ENCODE results near the gene TSHB.
"Not testable (repeated sequence)": the region's sequence is repeated elsewhere in the genome, so short reads cannot be mapped to it uniquely, and the experiment has no call there.

TSHB gene

DNA sequence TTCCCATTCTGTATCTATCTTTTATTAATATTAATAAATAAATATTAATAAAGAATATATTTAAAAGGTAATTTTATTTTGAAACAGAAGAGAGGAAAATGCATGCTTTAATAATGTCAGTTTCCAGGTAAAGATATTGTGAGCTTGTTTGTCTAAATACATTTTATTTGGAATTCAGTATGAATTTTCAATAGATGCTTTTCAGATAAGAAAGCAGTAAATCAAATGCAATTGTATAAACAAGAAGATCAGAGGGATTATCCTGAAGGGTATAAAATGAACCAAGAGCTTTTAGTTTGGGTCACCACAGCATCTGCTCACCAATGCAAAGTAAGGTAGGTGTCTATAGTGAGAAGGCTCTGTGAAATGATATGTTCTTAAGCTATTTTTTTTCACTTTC, at the start of gene TSHB:
TSS of gene TSHB (plus strand) at position 301 of the 400 bp plus-strand sequence. CDS start 3,537 bp downstream, outside the sequence.
- DNase-seq = no peak

DNA sequence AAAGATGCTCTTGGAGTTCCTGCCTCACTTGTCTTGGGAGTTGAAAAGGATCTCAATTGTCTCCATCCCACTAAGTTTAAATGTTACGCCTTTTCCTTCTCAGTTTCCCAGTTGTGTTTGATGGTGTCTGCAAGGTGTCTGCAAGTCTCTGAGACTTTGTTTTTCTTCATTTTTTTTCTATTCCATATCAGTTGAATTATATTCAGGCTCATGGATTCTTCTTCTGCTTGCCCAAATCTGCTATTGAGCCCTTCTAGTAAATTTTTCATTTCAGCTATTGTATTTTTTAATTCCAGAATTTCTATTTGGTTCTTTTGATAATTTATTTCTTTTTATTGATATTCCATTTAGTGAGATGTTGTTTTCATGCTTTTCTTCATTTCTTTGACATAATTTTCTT, 47.4 kb upstream of the TSHB start:
- DNase-seq = no peak

DNA sequence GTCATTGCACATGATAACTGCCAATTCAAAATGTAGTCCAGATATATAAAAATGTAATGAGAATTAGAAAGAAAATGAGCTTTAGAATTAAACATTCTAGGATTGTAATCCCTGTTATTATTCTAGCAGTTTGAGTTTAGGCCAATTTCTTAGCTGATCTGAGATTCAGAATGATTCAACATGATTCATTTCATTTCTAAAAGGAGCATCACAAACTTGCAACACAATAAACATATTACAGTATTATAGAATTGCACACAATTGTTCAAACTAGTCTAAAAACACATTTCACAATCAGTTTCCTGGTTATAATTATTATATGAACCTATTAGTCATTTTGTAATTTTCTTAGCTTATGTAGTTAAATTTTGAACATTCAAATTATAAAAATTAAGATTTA, 43.3 kb upstream of the TSHB start:
- no peak for DNase-seq

DNA sequence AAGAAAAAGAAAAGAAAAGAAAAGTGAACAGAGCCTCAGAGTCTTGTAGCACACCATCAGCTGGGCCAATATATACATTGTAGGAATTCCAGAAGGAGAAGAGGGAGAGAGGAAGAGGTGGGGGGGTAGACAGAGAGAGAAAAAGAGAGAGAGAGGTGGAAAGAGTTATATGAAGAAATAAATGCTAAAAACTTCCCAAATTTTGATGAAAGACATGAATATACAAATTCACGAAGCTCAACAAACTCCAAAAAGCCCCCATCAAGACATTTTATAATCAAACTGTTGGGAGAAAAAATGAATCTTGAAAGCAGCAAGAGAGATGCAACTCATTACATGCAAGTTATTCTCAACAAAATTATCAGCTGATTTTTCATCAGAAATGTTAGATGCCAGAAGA, 41.5 kb upstream of the TSHB start:
- DNase-seq = no peak

DNA sequence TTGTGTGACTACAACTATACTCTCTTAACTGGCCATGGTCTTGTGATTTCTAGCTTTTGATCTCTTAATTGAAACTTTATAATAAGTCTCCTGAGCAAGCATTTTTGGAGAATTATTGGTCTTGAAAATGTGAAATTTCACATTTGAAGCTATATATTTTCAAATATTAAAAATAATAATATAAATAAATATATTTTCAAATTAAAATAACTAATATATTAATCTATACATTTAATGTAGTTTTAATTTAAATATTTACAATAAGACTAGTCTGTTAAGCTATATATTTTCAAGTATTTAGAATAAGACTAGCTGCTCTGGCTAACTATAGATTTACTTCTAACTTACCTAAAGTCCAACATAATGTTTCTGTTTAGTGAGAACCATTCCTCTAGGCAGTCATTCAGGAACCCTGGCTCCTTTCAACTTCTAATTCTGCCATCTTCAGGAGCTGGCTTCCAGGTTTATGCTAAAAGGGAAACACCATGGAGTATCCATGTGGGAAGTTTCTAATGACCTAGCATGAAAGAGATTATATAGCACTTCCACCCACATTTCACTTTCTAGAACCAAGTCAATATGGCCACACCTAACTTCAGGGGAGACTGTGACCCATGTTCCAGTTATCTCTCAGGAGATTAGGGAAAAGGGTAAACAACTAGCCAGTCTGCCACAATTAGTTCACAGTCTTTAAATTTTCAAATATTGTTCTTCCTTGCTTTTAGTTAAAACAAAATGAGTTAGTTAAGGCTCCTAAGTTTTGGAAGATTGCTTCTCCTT, 31.9 kb upstream of the TSHB start:
- no peak for DNase-seq

DNA sequence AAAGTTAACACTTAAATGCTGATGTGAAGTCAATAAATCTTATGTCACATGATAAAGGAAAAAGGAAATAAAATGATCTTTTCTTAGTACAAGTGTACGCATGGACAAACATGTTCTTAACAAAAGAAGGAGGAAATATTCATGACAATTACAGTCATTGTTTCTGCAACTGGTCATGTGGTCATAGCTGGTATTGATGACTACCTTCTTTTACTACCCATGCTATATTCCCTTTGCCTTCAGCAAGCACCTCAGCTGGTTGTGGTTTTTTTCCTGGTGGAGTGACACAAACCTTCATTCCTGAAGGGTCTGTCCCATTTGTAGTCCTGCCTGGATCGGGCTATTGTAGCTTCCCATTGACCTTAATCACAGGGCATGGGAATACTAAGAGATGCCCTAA, 23.4 kb upstream of the TSHB start:
- DNase-seq = no peak

DNA sequence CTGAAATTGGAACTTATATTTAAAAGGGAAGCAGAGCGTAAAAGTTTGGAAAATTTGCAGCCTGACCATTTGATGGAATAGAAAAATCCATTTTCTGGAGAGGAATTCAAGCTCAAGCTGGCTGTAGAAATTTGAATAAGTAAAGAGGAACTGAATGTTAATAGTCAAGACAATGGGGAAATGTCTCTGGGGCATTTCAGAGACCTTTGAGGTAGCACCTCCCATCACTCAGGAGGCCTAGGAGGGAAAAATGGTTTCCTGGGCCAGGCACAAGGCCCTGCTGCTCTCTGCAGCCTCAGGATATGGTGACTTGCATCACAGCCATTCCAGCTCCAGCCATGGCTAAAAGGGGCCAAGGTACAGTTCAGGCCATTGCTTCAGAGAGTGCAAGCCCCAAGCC, 17.6 kb upstream of the TSHB start:
- DNase-seq = no peak

DNA sequence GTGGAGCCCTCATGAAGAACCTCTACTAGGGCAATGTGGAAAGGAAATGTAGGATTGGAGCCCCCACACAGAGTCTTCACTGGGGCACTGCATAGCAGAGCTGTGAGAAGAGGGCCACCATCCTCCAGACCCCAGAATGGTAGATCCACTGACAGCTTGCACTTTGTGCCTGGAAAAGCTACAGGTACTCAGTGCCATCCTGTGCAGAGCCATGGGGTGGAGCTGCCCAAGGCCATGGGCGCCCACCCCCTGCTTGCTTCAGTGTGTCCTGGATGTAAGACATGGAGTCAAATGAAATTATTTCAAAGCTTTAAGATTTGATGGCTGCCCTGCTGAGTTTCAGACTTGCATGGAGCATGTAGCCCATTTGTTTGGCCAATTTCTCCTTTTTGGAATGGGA, 17.2 kb upstream of the TSHB start:
- DNase-seq = no peak

DNA sequence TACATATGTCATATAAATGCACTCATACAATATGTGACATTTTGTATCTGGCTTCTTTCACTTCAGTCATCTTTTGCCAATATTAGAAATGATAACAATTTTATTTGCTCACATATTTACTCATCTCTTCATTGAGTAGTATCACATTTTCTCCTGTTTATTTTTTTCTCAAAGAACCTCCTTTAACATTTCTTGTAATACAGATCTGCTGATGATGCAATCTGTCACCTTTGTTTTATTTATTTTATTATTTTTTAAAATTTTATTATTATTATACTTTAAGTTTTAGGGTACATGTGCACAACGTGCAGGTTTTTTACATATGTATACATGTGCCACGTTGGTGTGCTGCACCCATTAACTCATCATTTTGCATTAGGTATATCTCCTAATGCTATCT, 15.8 kb upstream of the TSHB start:
- DNase-seq = no peak

DNA sequence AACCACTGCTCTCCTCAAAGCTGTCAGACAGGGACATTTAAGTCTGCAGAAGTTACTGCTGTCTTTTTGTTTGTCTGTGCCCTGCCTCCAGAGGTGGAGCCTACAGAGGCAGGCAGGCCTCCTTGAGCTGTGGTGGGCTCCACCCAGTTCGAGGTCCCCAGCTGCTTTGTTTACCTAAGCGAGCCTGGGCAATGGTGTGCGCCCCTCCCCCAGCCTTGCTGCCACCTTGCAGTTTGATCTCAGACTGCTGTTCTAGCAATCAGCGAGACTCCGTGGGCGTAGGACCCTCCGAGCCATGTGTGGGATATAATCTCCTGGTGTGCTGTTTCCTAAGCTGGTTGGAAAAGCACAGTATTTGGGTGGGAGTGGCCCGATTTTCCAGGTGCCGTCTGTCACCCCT, 10.1 kb upstream of the TSHB start:
- not testable (repeated sequence) for DNase-seq

DNA sequence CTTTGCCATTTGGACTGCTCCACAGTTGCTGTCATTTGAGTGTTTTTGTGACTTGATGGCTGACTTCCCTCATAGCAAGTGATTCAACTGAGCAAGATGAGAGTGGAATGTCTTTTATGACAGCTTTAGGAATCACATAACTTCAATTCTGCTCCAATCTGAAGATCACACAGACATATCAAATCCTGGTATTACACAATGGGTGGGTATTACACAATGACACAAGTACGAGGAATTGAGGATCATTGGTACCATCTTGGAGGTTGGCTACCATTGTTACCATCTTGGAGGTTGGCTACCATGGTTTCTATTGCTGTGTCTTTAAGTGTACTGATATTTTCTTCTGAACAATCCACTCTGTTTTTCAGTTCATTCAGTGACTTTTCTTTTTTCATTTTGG, 8.5 kb upstream of the TSHB start:
- DNase-seq = no peak

DNA sequence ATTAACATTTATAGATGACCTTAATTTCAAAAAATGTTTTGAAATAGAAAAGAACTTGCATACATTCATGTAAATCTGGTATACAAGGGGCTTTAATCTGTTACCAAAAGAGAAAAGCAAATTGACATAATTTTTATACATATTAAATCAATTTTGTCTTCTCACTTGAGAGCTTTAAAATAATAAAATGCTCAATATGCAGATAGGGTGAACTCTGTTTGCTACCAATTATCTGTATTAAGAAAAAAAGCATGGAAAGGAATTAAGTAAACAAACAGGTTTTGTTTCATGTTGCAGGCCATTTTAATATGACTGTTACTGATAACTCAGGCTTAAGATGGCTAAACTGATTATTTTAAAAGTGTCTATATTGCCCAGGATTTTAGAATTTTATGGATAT, 6.0 kb upstream of the TSHB start:
- no peak for DNase-seq

DNA sequence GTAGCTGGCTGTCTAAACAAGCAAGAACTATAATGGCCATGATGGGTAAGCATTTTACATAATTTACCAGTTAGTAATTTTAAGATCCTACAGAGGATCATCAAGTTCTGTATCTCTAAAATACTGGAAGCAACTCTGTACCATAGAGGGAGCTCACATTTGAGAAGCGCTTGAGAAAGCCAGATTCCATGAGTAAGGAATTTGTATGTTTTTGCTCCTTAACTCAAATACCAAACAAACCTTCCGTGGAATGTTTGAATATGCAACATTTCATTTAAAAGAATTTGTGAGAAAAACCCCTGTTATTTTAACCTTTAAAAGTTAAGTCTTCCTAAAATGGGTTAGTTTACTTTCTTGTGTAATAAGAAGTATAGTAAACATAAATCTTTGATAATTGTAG, 2.0 kb downstream of the TSHB start:
- no peak for DNase-seq

DNA sequence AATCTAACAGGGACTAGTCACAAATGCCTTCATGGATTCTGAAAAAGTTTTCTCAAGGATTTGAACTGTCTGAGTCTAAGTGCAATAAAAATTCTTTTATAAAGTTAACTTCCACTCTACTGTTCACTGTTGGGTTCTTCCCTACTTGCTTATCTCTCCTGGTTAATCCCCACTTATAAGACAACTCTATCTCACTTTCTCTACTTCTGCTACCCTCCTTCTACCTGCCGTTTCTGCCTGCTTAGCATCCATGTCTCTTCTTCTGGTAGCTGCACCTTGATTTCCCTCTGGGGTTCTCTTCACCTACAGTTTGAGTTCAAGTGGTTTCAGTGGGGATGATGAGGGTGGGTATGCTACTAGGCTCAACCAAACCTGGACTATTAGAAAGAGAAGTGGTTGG, 6.0 kb downstream of the TSHB start:
- DNase-seq = no peak

DNA sequence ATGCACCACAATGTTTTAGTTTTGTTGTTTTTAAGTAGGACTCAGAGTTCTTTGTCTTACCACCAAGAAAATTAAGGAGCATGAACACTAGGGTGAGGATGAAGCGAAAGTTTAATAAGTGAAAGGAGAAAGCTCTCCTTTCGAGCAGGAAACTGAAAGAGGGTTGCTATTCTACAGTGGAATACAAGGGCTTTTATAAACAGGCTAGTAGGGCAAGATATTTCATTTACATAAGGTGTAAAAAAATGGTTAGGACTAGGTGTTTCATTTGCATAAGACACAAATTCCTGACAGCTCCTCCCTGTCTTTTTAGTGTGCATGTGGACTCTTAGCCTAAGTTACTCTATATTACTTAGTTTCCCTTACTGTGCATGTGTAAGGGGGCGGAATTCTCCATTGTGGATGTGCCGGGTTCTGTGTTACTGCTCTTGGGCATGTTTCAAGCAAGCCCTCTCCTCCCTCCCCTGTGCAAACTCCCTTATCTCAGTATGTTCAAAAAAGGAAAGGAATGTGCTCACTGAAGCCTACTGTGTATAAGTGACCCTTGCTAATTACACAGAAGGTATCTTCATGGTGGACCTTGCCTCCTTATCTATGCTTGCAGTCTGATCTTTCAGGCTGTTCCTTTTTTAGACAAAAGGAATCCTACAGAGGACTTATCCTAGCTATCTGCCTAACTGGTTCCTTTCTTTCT, 7.3 kb downstream of the TSHB start:
- no peak for DNase-seq

DNA sequence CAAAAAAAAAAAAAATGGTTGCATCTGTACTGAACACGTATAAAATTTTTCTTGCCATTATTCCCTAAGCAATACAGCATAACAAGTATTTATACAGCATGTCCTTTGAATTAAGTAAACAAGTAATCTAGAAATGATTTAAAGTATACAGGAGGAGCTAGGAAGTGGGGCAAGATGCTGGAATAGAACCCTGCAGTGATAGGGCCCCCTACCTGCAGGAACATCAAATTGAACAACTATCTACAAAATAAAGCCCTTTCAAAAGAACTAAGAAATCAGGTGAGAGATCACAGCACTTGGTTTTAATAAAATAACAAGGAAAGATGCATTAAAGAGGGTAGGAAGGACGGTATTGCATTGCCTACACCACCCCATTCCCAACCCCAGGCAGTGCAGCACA, 10.9 kb downstream of the TSHB start:
- DNase-seq = no peak

DNA sequence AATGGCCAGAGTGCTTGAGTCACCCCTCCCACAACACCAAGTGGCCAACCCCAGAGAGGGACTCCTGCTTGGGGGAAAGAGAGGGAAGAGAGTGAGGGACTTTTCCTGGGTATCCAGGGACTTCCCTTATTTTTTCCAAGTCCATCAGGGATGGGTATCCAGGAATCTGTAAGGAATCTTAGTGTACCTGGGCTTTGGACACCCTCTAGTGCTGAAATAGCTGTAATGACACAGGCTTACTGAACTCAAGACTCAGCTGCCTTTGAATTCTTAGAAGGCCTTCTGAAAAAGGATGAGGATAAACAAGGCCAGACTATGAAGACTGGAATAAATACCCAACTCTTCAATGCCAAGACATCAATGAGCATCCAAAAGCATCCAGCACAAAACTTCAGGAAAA, 12.0 kb downstream of the TSHB start:
- no peak for DNase-seq

DNA sequence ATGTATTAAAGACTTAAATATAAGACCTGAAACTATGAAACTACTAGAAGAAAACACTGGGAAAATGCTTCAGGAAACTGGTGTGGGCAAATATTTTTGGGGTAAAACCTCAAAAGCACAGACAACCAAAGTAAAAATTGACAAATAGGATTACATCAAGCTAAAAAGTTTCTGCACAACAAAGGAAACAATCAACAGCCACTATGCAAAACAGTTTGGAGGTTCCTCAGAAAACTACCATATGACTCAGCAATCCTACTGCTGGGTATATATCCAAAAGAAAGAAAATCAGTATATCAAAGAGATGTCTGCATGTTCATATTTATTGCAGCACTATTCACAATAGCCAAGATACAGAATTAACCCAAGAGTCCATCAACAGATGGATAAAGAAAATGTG, 17.1 kb downstream of the TSHB start:
- DNase-seq = no peak

DNA sequence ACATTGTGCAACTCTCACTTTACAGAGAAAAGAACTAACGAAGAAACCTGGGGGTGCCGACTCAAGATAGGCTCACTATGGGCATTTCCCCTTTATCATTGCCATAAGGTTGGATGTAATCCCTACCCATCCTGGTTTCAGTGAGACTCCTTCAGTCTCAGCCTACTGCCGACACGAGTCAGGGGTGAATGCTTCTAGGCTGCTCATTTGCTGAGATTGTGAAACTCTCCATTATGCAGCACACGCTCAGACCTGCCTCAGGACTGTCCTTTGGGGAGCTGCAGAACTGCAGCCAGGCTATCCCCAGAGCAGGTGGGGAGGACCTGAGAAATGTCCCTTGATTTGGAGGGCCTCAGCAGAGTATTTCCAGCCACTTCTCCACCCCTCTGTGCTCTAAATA, 22.2 kb downstream of the TSHB start:
- DNase-seq = no peak

DNA sequence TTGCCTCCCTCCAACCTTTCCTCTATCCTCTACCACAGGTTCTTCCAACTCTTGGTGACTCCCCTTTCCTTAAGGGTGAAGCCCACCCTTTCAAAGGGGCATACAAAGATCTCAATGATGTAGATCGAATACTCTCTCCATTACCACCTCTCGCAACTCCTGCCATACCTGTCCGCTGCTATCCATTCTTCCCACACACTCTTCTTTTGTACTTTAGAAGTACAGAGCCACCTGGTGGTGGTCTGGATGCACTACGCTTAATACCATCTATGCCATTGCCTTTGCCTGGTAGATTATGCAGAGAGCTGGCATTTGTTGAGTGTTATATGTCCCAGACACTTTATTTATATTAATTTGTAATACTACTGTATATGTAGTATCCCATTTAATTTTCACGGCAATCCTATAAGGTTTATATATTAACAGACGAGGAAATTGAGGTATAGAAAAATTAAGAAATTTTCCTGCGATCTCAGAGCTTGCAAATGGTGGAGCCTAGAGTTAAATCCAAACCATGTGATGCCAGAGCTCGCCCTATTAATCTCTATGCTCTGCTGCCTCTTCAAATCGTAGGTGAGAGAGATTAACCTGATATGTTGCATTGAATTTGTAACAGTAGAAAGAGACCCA, 22.9 kb downstream of the TSHB start:
- peak; percentile 60 for DNase-seq

DNA sequence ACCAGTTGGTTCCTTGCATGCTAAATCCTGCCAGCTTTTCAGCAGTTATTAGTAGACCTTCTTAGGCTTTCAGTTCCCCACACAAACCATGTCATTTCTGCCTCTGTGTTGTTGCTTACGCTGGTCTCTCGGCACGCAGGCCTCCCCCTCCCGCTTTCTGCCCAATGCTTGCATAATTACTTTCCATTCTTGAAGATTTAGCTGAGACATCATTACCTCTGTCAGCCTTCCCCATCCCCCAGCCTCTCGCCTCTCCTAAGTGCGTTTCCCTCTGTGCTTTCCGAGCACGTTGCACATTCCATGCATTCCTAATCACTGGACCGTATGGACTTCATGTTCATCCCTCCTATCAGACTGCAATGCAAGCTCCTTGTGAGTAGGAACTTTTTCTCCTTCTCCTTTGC, 26.8 kb downstream of the TSHB start:
- peak; percentile 97 for DNase-seq

DNA sequence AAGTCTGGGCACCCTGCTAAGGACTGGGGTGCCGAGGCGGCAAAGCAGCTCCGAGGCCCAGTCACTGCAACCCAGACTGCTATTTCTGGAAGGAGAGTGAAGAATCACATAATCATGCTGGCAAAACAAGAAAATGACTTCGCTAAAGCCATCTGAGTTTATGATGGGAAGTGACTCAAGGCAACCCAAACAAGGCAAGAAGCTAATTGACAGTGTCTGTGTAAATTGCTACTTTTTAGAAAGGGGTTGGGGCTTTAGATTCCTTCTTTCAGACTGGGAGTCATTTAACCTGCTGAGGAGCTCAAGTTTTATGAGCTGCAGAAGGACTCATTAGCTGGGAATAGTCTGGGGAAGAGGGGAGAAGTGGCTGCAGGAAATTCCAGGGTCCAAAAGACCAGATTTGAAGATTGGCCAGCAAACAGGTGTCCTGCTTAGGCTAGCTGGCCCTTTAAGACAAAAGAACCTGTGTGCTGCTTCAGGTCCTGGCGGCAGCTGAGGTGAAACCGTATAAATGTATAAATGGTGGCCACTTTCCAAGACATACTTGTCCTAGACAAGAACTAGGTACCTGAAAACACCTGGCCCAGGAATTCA, 28.1 kb downstream of the TSHB start:
- no peak for DNase-seq

DNA sequence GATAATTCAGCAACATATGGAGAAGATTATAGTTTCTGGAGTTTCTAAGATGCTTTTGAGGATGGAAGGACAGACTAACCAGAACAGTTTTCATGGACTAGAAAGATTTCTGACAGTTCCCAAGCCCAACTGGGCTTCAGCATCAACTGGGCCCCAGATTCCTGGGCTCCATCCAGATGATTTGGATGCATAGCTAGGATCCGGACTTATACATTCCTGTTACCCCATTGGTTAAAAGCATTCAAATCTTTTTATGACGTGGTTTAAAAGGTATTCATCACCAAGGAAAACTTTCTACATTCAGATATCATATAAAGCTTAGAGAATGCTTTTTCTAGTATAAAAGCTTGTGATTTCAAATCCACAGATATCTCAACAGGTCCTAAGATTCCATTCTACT, 29.7 kb downstream of the TSHB start:
- DNase-seq = no peak

DNA sequence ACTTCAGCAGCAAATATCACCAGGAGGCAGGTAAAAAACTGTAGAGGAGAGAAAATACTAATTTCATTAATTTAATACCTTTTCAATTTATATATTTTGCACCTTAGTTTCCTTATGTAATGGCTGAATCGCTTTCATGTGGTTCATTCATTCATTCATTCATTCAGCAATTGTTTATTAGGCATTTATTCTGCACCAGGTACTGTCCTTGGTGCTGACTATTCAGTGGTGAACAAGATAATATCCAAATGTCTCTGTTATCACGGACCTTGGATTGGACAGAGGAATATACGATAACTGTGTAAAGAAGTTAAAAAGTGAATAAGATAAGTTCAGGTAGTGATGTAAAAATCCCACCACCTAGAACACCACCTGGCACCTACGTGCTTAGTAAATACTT, 30.9 kb downstream of the TSHB start:
- no peak for DNase-seq

Measured in kidney glomerular epithelial cell (primary cell).